ENCODE data around the gene THAP3.
"Not testable (repeated sequence)": the region's sequence is repeated elsewhere in the genome, so short reads cannot be mapped to it uniquely, and the experiment has no call there.

Gene THAP3

GRCh38 chr1:6594977-6595740 lies 29.5 kb upstream of the THAP3 start:
- H3K27ac ChIP-seq (ENCODE audit: low read depth, low read length), result no peak overlapping the region
- H3K4me3 ChIP-seq (ENCODE audit: low read length), result no peak overlapping the region
- H3K27me3 ChIP-seq (ENCODE audit: control insufficient read depth, insufficient read depth, low read length), result no peaks in the 10 kb centered on the region
- peaks cover 49% of the 10 kb centered on the region for H3K36me3 ChIP-seq (ENCODE audit: control insufficient read depth, insufficient read depth, low read length)
- peaks cover 28% of the 10 kb centered on the region for H3K4me1 ChIP-seq (ENCODE audit: control insufficient read depth, insufficient read depth, low read length)
- no peak overlapping the region for H3K9ac ChIP-seq (ENCODE audit: low read length)

DNA sequence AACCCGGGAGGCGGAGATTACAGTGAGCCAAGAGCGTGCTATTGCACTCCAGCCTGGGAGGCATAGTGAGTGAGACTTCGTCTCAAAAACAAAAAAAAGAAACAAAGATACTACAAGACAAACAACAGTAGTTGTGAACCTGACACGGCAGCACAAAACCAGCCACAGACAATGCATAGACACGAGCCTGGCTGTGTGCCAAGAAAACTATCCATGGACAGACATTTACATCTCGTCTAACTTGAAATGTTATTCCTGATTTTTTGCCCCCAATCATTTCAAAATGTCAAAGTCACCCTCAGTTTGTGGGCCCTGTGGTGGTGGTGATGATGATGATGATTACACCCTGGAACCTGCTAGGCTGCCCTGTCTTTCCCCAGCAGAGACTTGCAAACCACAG lies 28.3 kb upstream of the THAP3 start:
- peaks cover 28% of the 10 kb centered on the region for H3K4me1 ChIP-seq (ENCODE audit: control insufficient read depth, insufficient read depth, low read length)
- H3K27me3 ChIP-seq (ENCODE audit: control insufficient read depth, insufficient read depth, low read length), result no peaks in the 10 kb centered on the region
- H3K36me3 ChIP-seq (ENCODE audit: control insufficient read depth, insufficient read depth, low read length), result peaks cover 49% of the 10 kb centered on the region
- no peak overlapping the region for H3K27ac ChIP-seq (ENCODE audit: low read depth, low read length)
- H3K4me3 ChIP-seq (ENCODE audit: low read length), result no peak overlapping the region
- no peak overlapping the region for H3K9ac ChIP-seq (ENCODE audit: low read length)

DNA sequence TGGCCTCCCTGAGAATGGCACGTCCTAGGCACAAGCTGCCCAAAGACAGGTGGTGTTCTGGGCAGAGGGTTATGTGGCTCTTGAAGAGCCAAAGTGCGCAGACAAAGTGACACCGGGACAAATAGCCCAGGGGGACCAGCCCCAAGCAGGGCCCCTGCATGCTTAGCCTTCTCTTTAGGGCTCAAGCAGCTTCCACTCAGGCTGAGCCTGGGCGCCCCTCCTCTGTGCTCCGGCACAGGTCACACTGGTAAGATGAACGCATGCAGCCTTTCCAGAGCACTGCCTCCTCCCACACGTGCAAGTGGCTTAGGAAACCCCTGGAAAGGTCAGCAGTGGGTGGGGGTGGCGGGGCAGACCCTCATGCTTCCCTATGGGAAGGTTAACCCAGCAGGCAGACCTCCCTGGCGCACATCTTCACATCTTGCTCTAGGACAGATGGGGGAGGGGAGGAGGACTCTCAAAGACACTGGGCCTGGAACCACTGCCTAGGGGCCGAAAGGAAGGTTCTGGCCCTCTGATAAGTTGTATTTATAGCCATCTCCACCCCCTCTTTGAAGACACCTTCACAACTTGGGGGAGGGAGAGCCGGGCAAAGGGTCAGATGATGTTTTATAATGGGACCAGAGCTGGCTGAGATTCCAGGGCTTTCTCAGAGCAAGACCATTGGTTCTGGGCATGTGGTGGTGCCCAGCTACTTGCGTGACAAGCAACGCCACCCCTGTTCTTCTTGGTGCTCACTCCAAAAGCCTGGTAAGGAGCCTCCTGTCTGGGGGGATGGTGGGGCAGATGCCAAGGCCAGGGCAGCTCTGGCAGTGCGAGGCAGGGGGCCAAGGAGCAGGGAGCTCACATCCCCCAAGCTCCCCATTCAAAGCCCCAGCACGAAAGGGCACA lies 27.5 kb upstream of the THAP3 start:
- Histone ChIP-seq H3K4me1 (ENCODE audit: control insufficient read depth, insufficient read depth, low read length) (peaks cover 28% of the 10 kb centered on the region), H3K27me3 (ENCODE audit: control insufficient read depth, insufficient read depth, low read length) (no peaks in the 10 kb centered on the region), H3K36me3 (ENCODE audit: control insufficient read depth, insufficient read depth, low read length) (peaks cover 48% of the 10 kb centered on the region), H3K27ac (ENCODE audit: low read depth, low read length) (no peak overlapping the region), H3K9ac (ENCODE audit: low read length) (no peak overlapping the region), H3K4me3 (ENCODE audit: low read length) (no peak overlapping the region)

DNA sequence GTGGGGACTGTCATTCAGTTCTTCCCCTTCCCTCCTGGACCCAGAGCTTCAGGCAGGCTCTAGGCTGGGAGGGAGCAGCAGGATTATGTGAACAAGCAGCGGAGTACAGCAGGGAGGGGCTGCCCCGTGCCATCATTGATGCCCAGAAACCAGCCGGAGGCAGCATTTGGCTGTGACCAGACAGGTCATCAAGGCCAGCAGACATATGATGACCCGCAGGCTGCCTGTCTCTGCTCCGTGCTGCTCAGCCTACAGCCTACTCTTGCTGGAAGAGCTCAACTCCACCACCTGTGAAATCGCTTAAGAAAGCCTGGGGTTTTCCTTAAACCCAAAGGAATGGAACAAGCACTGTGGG lies 26.9 kb upstream of the THAP3 start:
- no peak overlapping the region for H3K27ac ChIP-seq (ENCODE audit: low read depth, low read length)
- peaks cover 28% of the 10 kb centered on the region for H3K4me1 ChIP-seq (ENCODE audit: control insufficient read depth, insufficient read depth, low read length)
- H3K36me3 ChIP-seq (ENCODE audit: control insufficient read depth, insufficient read depth, low read length), result peaks cover 43% of the 10 kb centered on the region
- no peaks in the 10 kb centered on the region for H3K27me3 ChIP-seq (ENCODE audit: control insufficient read depth, insufficient read depth, low read length)
- no peak overlapping the region for H3K9ac ChIP-seq (ENCODE audit: low read length)
- H3K4me3 ChIP-seq (ENCODE audit: low read length), result no peak overlapping the region

GRCh38 chr1:6599141-6599975 lies 25.3 kb upstream of the THAP3 start:
- no peak overlapping the region for H3K27ac ChIP-seq (ENCODE audit: low read depth, low read length)
- H3K4me3 ChIP-seq (ENCODE audit: low read length), result peak overlapping the region; percentile 70
- H3K27me3 ChIP-seq (ENCODE audit: control insufficient read depth, insufficient read depth, low read length), result no peaks in the 10 kb centered on the region
- peaks cover 28% of the 10 kb centered on the region for H3K36me3 ChIP-seq (ENCODE audit: control insufficient read depth, insufficient read depth, low read length)
- no peak overlapping the region for H3K9ac ChIP-seq (ENCODE audit: low read length)
- peaks cover 38% of the 10 kb centered on the region for H3K4me1 ChIP-seq (ENCODE audit: control insufficient read depth, insufficient read depth, low read length)

DNA sequence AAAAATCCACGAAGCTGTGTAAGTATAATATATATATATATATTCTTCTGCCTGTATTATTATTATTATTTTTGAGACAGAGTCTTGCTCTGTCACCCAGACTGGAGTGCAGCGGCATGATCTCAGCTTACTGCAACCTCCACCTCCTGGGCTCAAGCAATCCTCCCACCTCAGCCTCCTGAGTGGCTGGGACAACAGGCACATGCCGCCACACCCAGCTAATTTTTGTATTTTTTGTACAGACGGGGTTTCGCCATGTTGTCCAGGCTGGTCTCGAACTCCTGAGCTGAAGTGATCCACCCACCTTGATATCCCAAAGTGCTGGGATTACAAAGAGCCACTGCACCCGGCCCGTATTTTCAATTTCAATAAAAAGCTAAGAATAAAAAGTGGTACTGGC lies 24.7 kb upstream of the THAP3 start:
- H3K4me3 ChIP-seq (ENCODE audit: low read length), result peak overlapping the region; percentile 88
- not testable (repeated sequence) for H3K27me3 ChIP-seq (ENCODE audit: control insufficient read depth, insufficient read depth, low read length); H3K9ac ChIP-seq (ENCODE audit: low read length)
- H3K4me1 ChIP-seq (ENCODE audit: control insufficient read depth, insufficient read depth, low read length), result peaks cover 44% of the 10 kb centered on the region
- peaks cover 28% of the 10 kb centered on the region for H3K36me3 ChIP-seq (ENCODE audit: control insufficient read depth, insufficient read depth, low read length)
- H3K27ac ChIP-seq (ENCODE audit: low read depth, low read length), result peak overlapping the region; percentile 100

DNA sequence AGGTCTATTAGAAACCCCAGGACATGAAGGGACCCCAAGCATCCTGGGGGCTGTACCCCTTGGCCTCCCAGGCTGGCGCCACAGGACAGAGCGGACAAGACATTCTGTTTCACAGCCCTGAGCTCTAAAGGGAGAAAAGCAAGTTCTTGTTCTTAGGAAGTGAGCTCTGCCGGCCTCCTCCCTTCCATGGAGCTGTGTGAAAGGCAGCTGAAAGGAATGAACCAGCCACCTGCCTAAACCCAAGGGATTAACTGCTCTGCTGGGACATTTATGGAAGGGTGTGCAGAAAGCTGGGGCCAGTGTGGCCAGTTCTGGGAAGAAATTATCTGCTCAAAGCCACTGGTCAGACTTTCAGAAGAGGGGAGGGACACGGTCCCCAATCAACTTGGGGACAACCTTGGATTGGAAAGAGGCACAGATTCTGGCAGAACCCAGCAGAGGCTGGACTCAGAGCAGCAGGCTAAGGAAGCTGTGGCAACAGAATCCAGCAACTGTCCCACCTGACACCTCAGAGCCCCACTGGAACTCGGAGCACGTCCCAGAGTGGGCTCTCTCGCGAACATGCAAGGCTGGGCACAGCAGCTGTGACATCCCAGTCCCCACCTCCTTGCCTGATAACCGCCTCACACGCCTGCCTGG lies 24.1 kb upstream of the THAP3 start:
- peak overlapping the region; percentile 88 for H3K4me3 ChIP-seq (ENCODE audit: low read length)
- peak overlapping the region; percentile 25 for H3K9ac ChIP-seq (ENCODE audit: low read length)
- H3K27ac ChIP-seq (ENCODE audit: low read depth, low read length), result peak overlapping the region; percentile 100
- H3K4me1 ChIP-seq (ENCODE audit: control insufficient read depth, insufficient read depth, low read length), result peaks cover 49% of the 10 kb centered on the region
- H3K36me3 ChIP-seq (ENCODE audit: control insufficient read depth, insufficient read depth, low read length), result peaks cover 23% of the 10 kb centered on the region
- H3K27me3 ChIP-seq (ENCODE audit: control insufficient read depth, insufficient read depth, low read length), result no peaks in the 10 kb centered on the region

DNA sequence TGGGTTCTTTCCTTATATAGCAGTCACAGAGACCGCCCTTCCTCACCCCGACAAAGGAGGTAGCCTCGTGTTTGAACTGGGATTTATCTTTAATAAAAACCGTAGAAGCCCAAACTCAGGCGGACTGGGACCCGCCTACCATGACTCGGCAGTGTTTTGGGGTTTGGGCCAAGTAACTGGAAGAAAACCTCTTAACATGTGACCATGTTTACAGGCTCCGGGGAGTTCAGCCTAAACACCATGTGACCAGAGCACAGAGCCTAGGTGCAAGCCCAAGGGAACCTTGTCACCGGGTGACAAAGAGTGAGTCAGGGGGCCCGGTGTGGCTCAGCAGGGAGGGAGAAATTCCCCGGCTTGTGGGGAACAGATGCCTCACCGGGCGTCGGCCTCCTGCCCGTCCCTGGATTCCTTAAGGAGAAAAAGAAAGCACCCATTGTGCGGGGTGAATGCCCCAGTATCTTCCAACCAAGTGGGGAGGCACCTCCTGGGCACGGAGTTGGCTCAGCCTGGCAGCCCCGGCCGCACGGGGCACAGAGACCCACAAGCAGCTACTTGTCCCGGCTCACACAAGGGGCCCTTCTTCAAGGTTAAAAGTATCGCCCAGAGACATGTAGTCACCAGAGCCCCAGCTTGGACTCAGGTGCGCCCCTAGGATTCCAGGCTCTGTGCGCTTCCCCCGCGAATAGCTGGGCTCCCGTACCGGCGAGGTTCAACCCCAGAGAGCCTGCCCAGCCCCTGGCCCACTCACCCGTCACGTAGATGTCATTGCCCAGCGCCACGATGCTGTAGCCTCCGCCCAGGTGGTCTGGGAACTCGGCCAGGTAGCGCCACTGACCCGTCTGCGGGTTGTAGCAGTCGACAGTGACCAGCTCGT lies 23.4 kb upstream of the THAP3 start:
- Histone ChIP-seq H3K4me1 (ENCODE audit: control insufficient read depth, insufficient read depth, low read length) (peaks cover 47% of the 10 kb centered on the region), H3K36me3 (ENCODE audit: control insufficient read depth, insufficient read depth, low read length) (peaks cover 15% of the 10 kb centered on the region), H3K27me3 (ENCODE audit: control insufficient read depth, insufficient read depth, low read length) (no peaks in the 10 kb centered on the region), H3K9ac (ENCODE audit: low read length) (peak overlapping the region; percentile 86), H3K4me3 (ENCODE audit: low read length) (peak overlapping the region; percentile 88), H3K27ac (ENCODE audit: low read depth, low read length) (peak overlapping the region; percentile 100)

- peaks cover 15% of the 10 kb centered on the region for H3K36me3 ChIP-seq (ENCODE audit: control insufficient read depth, insufficient read depth, low read length)
- H3K9ac ChIP-seq (ENCODE audit: low read length), result peak overlapping the region; percentile 86
- H3K4me3 ChIP-seq (ENCODE audit: low read length), result peak overlapping the region; percentile 88
- H3K4me1 ChIP-seq (ENCODE audit: control insufficient read depth, insufficient read depth, low read length), result peaks cover 40% of the 10 kb centered on the region
- H3K27me3 ChIP-seq (ENCODE audit: control insufficient read depth, insufficient read depth, low read length), result no peaks in the 10 kb centered on the region
- H3K27ac ChIP-seq (ENCODE audit: low read depth, low read length), result peak overlapping the region; percentile 100
These were observed 22.6 kb upstream of the THAP3 start for GRCh38 chr1:6601923-6602668.

DNA sequence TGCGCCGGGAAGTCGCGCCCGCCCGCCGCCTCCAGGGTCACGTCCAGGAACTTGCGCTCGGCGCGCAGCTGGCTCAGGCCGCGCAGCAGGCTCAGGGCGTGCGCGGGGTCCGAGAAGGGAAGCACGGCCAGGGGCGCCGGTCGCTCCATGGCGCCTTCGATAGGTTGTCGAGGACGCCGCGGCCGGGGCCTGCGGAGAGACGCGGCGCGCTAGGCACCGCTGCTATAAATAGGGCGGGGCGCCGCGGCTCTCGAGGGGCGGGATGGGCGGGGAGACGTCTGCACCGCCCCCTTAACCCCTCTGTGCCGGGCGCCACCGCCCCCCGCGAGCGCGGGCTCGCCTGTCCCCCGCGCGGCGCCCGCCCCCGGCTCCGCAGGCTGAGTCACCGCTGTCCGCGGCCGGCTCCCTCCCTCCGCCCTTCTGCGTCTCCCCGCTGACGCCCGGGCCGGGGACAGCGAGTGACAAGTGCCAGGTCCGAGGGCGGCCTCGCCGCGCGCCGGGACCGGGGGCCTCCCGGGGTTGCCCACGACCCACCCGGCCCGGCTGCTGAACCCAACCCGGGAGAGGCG lies 21.9 kb upstream of the THAP3 start, which contains the start of gene KLHL21:
Gene KLHL21 (minus strand): TSS at position 201 of the 569 bp plus-strand sequence. CDS start 52 bp downstream, at position 149.
- Histone ChIP-seq H3K27me3 (ENCODE audit: control insufficient read depth, insufficient read depth, low read length) (no peaks in the 10 kb centered on the region), H3K27ac (ENCODE audit: low read depth, low read length) (peak within 1 kb of the TSS; percentile 100), H3K4me1 (ENCODE audit: control insufficient read depth, insufficient read depth, low read length) (peaks cover 33% of the 10 kb centered on the region), H3K9ac (ENCODE audit: low read length) (peak within 1 kb of the TSS; percentile 86), H3K36me3 (ENCODE audit: control insufficient read depth, insufficient read depth, low read length) (peaks cover 12% of the 10 kb centered on the region), H3K4me3 (ENCODE audit: low read length) (peak within 1 kb of the TSS; percentile 88)

All from rectal smooth muscle tissue (tissue), 1 donor.